ENCODE data around the gene ZNF268.
"Not testable (repeated sequence)": the region's sequence is repeated elsewhere in the genome, so short reads cannot be mapped to it uniquely, and the experiment has no call there.

ZNF268 gene

GRCh38 chr12:133227281-133227852 lies 46.1 kb downstream of the ZNF268 start:
- DNase-seq (ENCODE audit: low read depth), result no peak

- no peak for DNase-seq (ENCODE audit: low read depth)
Measured at GRCh38 chr12:133231001-133231400, 49.7 kb downstream of the ZNF268 start.

DNA sequence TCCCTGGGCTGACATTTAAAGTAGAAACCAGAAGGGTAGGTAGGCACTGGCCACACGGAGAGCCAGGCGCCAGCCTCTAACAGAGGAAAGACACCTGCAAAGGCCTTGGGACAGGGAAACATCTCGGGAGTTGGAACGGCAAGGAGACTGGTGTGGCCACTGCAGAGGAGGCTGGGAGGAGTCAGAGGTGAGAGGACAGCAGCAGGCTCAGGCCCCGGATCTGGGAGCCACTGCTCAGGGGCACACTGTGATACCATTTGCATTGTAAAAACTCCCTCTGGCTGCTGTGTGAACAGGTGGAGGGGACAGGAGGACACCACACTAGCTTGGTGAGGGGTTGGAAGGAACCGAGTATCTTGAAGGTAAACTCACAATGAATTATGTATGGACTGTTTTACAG lies 51.7 kb downstream of the ZNF268 start:
- no peak for DNase-seq (ENCODE audit: low read depth)

DNA sequence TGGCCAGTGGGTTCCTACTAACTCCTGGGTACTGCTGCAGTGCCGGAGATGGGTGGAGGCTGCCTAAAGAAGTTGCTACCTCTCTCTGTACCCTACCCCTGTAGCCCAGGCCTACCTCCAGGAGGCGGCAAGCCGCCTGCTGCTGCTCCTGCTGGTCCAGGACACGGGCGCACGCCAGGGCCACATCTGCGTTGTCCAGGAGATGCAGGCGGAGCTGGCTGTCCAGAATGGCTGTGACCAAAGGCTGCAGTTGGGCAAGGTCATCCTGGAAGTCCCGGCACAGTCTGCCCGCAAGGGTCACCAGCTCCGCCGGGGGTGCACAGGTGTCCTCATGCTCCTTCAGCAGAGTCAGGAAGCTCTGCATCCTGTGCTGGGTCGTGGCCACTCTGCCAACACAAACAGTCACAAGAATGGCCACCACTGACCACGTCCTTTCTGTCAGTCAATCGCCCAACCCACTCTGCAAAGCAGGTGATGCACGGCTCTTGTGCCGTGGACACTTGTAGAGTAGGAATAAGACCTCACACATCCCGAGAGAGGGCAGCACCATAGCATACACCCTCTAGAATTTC lies 52.8 kb downstream of the ZNF268 start:
- DNase-seq (ENCODE audit: low read depth), result no peak

DNA sequence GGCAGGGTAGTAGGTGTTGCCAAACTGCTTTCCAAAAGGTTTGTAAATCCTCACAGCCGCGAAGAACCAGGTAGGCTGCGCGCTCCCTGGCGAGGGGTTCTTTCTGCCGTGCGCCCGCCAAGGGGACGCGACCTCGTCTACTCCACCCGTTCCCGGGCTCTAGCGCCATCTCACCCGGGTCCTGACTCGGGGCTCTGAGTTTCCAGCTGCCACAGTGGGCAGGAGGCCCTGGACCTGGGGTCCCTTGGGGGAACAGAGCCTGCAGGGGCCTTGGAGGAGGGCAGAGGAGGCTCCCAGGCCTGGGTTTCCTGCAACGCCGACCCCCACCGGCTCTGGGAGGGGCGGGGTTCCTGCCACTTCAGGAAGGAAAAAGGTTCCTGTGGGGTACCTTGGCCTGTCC lies 53.7 kb downstream of the ZNF268 start:
- DNase-seq (ENCODE audit: low read depth), result no peak

DNA sequence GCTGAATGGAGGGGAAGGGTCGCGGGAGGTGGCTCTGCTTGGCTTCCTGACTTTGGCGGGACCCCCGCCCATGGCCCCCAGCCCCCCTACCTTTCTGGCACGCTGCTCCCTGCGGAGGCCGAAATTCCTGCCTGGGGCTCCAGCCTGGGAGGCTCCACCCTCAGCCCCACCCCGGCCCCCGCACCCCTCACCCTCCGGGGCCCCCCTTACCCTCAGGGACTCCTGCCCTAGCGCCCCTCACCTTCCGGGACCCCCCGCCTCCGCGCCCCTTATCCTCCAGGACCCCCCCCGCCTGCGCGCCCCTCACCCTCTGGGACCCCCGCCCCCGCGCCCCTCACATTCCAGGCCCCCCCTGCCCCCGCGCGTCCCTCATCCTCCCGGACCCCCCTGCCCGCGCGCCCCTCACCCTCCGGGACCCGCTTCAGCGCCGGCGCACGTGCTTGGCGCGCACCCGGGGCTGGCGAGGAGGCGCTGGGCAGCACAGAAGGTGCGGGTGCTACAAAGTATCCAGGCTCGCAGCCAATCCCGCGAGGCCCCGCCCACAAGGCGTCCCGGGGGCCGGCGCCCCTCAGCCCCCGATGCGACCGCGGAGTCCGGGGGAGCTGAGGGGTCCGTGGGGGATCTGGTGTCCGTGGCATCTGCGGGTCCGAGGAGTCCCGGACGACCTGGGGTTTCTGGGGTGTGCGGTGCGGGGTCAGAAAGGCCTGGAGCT lies 54.3 kb downstream of the ZNF268 start, which contains the start of gene ANHX:
Gene ANHX, minus strand, starts transcription at position 477 of the 712 bp plus-strand sequence. CDS start 1,521 bp downstream, outside the sequence.
- no peak for DNase-seq (ENCODE audit: low read depth)

DNA sequence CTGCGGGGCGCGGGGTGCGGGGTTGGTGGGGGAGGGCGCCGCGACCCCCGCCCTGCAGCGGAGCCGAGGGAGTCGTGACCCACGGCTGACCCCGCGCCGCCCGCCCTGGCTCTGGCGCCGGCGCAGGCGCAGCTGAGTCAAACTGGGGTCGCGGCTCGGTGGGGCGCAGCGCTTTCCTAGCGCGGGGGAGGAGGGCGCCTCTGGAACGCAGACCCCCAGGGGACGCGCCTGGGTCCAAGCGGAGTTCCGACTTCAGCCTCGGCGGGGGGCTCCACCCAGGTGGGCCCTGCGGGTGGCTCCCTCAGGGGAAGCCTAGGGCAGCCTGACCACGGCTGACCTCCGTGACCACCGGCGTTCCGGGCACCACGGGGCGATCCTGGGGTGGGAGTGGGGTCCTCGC lies 54.8 kb downstream of the ZNF268 start:
- no peak for DNase-seq (ENCODE audit: low read depth)

DNA sequence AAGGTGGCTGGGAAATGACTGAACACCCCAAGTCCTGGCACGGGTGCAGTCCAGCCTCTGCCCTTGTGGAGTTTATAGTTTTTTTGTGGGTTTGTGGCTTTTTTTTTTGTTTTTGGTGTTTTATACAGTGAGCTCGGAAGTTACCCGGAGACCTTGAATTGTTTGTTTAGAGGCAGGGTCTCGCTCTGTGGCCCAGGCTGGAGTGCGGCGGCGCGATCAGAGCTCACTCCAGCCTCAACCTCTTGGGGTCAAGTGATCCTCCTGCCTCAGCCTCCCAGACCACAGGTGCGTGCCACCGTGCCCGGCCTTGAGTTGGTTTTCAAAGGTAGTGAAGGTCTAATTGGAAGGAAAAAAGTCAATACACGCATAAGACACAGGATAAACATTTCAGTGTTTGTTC lies 55.3 kb downstream of the ZNF268 start:
- no peak for DNase-seq (ENCODE audit: low read depth)

GRCh38 chr12:133251732-133252131 lies 70.4 kb downstream of the ZNF268 start:
- no peak for DNase-seq (ENCODE audit: low read depth)

DNA sequence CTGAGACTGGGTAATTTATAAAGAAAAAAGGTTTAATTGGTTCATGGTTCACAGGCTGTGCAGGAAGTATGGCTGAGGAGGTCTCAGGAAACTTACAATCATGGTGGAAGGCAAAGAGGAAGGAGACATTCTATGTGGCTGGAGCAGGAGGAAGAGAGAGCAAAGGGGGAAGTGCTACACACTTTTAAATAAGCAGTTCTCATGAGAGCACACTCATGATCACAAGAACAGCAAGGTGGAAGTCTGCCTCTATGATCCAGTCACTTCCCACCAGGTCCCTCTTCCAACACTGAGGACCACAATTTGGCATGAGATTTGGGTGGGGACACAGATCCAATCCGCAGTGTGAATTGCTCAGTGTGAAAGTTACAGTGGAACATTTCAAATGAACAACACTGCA lies 74.5 kb downstream of the ZNF268 start:
- not testable (repeated sequence) for DNase-seq (ENCODE audit: low read depth)

DNA sequence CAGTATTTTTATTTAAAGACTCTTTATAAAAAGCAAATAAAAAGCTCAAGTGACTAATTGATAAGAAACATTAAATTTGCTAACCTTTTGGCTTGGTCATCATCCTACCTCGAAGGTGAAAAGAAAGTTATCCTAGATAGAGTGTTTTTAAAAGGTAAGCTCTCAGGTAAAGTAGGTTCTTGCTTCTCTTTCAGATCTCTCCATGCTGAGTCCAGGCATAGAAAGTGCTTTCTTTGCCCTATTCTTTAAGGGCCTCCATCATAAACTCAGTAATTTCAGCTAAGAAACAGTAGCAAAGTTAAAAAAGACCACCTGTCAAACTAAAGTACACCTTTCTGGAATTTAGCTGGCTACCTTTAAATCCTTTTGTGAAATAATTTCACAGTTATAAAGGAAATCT lies 75.0 kb downstream of the ZNF268 start:
- DNase-seq (ENCODE audit: low read depth), result no peak

DNA sequence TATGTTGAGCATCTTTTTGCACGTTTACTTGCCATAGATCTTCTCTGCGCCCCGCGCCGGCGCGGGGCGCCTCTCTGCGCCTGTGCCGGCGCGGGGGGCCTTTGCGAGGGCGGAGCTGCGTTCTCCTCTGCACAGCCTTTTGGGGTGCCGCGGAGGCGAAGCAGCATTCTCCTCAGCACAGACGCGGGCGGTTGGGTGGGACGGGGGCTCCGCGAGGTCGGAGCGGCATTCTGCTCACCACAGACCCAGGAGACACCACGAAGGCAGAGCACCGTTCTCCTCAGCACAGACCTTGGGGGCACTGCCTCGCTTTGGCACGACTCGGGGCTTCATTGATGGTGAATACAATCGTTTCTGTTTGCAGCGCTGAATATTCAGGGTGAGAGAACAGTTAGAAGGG lies 82.9 kb downstream of the ZNF268 start:
- no peak for DNase-seq (ENCODE audit: low read depth)
